Prostate gland (tissue), 2 donors: Measurements from ENCODE around the gene SASH1.

Source experiments
- POLR2AphosphoS5 ChIP-seq: sonication (generic); formaldehyde crosslinking; IDR thresholded peaks from one replicate; pipeline ENCODE4 v1.6.1; 2017; ENCODE audit warnings: antibody characterized with exemption
- TF ChIP-seq, protein P1 (sequence below), 4 experiments: fragments of 200-600 bp in 2 of 4; fragments of 450-650 bp in 2 of 4; sonication (generic) in 2 of 4; IDR thresholded peaks; 1 replicate in 3 of 4; 2 replicates in 1 of 4; pipeline ENCODE4 v1.5.1; 2016 to 2019; ENCODE audit warnings: antibody characterized with exemption in 4 of 4, mild to moderate bottlenecking in 2 of 4, moderate library complexity in 2 of 4

DNA sequence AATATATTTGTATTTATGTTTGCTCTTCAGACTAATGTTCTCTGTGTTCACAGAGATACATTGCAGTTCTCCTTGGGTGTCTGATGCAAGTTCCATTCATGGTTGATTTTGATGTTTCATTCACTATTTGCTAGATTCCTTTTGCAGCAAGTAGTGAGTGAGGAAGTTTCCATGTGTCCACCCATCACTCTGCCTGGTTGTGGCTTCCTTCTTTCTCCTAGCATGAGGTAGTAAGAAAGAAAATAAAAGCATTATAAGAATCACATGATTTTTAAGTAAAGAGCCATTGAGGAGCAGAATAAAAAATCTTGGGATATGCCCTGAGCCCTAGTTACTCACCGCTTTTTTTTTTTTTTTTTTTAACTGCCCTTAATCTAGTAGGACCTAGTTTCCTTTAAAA lies 8.7 kb downstream of the SASH1 start:
- TF ChIP-seq, protein P1, sequence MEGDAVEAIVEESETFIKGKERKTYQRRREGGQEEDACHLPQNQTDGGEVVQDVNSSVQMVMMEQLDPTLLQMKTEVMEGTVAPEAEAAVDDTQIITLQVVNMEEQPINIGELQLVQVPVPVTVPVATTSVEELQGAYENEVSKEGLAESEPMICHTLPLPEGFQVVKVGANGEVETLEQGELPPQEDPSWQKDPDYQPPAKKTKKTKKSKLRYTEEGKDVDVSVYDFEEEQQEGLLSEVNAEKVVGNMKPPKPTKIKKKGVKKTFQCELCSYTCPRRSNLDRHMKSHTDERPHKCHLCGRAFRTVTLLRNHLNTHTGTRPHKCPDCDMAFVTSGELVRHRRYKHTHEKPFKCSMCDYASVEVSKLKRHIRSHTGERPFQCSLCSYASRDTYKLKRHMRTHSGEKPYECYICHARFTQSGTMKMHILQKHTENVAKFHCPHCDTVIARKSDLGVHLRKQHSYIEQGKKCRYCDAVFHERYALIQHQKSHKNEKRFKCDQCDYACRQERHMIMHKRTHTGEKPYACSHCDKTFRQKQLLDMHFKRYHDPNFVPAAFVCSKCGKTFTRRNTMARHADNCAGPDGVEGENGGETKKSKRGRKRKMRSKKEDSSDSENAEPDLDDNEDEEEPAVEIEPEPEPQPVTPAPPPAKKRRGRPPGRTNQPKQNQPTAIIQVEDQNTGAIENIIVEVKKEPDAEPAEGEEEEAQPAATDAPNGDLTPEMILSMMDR (IDR thresholded peaks at IDR 0.05) = no peak
- no peak for TF ChIP-seq POLR2AphosphoS5
